HG03095 (cell line): ENCODE results near the gene FHL3.
"Not testable (repeated sequence)": the region's sequence is repeated elsewhere in the genome, so short reads cannot be mapped to it uniquely, and the experiment has no call there.

Experiments used
- ATAC-seq: cut with Tn5 transposase; IDR thresholded peaks from one replicate; pipeline ENCODE4 v1.9.1; 2021; ENCODE audit warnings: moderate library complexity; ENCODE audit not compliant: unreplicated experiment

The FHL3 gene

DNA sequence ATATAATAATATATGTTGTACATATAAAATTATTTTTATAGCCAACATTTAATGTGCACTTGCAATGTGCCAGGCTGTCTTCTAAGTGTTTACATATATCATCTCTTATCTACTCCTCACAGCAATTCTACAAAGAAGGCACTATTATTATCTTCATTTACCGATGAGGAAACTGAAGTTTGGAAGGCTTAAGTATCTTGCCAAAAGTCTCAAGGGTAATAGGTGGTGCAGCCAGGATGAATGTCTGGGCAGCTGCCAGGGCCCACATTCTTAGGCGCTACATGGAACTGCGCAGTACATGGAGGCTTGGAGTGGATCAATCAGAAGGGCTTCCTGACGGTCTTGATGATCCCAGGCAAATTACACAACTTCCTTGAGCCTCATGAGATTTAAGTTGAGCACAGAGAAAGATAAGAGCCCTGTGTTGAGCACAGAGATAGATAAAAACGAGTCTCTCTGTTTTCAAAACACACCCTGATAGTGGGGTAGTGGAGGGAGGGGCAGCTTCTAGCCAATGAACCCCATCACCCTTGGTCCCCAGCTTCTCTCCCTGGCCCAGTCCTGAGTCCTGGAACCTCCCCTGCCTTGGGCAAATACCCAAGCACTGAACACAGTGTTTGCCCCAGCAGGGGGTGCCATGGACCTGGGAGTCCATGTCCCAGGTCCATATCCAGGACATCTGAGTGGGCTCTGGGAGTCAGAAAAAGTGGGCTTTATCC lies 32.1 kb upstream of the FHL3 start:
- ATAC-seq, result no peak

DNA sequence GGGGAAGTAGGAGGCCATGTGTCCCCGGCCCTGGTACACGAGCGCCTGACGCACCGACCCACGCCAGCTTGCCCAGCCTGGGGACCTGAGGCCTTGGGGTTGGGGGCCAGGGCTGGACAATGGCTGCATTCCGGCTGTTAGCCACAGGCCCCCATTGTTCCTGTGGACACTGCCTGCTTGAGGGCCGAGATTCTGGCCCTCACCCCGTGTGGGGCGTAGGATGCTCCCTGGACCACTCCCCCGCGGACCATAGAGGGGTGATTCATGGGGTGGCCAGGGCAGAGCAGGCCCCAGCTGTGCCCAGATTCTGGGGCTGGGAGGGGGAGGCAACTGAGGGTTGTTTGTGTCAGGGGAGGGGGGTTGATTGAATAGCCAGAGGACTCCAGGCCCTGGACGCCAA lies 29.6 kb upstream of the FHL3 start:
- no peak for ATAC-seq

GRCh38 chr1:38032992-38033391 lies 27.7 kb upstream of the FHL3 start:
- ATAC-seq, result not testable (repeated sequence)

DNA sequence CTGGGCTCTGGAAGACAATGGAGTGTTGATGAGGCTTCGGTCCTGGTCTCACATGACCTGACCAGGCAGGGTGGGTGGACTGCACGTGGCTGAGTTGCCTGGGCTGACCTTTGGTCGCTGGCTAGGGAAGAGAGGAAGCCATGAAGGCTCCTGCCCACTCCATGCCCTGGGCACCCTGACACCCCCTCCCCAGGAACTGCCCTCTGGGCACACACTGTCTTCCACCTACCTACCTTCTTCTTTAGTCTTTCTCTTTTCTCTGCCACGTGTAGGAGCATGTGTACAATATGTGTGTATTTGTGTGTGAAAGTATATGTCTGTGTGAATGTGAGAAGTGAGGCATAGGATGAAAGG lies 26.2 kb upstream of the FHL3 start:
- no peak for ATAC-seq

DNA sequence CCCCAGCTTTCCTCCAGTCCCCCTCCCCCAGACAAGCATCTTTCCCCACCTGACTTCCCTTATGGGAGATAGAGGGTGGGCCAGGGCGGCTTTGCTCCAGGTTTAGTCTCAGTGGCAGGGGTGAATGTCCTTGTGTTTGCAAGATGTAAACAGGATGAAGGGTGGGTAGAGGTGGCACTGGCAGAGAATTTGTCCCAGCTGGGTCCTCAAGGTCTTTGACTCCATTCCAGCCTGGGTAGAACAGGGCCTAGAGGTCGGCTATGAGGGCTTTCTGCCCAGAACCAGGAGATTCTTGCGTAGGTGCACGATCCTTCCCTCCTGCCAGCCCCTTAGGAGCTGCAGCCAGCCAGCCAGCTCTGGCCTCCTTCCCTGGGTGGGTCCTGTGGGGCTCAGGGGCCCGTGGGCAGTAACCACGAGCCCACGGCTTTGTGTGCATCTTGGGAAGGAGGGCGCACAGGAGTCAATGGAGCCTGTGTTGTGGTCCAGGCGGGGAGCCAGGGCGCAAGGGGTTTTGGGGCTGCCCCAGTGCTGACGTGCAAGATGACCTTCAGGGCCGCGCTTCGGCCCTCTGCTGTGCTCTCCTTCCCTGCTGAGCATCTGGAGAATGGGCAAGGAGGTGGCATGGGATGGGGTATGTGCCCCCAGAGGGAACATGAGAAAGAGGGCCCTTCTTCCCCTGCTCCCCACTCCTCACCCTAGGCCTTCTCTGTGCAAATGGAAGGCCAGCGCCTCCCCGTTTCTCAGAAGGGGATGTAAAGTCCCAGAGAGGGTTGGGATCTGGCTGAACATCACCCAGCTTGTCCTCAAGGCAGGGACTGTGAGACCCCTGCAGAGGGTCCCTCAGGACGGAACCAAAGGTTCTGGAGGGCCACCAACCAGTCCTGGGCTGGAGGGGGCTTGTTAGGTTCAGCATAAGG lies 25.5 kb upstream of the FHL3 start:
- no peak for ATAC-seq

GRCh38 chr1:38029685-38030511 lies 24.6 kb upstream of the FHL3 start:
- ATAC-seq, result peak; percentile 43

DNA sequence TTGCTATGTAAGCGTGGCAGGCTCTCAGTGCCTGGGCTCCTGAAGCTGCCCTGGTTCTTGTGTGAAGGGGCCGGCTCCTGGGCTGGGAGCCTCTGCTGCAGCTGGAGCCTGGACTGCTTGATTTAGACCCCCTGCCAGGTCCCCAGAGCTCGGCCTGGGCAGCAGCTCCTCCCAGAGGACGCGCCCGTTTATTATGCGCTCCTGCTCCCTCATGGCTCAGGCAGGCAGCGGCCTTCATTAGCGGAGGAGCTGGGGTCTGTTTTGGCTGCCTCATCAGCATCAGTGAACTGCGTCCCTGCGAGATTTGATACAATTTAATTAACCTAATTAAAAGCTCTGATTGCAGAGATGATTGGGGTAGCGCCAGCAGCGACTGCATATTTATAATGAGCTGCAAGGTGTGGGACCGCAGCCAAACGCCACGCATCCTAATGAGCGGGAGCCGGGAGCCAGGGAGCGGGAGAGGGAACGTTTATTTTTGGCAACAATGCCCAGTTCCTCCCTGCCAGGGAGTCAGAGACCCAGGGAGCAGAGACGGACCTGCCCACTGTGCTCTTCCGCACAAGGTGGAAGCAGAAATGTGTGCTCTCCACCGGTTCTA lies 23.9 kb upstream of the FHL3 start:
- no peak for ATAC-seq

- no peak for ATAC-seq
These were observed 23.4 kb upstream of the FHL3 start for GRCh38 chr1:38028671-38029070.

GRCh38 chr1:38028105-38028591 lies 22.8 kb upstream of the FHL3 start:
- peak; percentile 61 for ATAC-seq

GRCh38 chr1:38027201-38028104 lies 22.1 kb upstream of the FHL3 start:
- no peak for ATAC-seq

DNA sequence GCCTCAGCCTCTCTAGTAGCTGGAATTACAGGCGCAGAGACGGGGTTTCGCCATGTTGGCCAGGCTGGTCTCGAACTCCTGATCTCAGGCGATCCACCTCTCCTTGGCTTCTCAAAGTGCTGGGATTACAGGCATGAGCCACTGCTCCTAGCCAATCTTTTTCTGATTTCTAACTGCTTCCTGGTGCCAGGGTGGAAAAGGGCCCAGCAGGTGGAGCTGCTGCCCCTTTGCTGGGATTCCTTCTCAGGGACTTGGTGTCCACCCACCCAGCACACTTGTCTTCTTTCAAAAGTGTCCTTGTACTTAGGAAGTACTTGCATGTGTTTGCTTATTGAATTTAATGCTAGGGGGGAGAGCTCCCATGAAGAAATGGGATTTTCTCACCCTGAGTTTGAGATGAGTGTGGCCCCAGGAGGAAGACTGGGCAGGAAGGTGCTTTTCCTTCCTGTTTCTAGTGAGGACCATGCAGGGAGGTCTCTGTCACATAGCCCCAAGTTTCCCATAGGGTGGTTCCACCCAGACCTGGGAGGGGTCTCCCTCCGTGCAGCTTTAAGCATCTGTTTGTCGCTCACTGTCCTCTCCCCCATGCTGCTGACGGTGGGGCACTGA lies 21.4 kb upstream of the FHL3 start:
- ATAC-seq, result no peak

GRCh38 chr1:38025664-38026063 lies 20.4 kb upstream of the FHL3 start:
- no peak for ATAC-seq

DNA sequence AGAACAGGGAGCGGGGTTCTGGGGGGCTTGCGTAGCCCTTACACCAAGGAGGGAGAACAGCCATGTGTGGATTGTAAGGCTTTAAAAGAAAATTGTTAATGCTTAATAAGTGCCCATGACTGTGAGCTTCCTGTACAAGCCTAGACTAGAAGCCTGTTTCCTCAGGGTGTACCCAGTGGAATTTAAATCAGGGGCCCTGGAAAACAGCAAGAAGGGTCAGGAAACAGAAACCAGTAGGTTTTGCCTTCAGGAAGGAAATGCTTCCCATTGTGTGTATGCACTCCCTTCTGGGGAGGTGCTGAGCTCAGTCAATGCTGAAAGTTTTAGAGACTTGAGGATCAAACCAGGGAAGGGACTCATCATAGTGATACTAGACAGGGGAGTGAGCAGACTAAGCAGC lies 19.9 kb upstream of the FHL3 start:
- ATAC-seq, result no peak

DNA sequence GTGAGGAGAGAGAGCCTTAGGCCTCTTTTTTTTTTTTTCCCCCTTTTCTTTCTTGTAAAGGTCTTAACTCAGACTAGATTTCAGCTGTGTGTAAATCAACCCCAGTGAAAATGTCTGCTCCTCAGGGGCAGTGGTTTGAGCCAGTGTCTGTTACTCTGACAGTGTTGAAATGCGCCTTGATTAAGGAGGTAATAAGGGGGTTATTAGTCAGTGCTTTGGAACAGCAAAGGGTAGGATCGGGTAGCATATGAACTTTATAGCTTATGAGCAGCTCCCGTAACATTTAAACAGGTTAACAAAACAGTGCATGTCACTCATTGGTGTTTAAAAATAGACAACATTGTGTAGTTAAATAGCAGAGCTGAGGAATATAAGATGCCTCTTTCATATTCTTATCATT lies 17.5 kb upstream of the FHL3 start:
- ATAC-seq, result no peak

GRCh38 chr1:38021969-38022368 lies 16.7 kb upstream of the FHL3 start:
- no peak for ATAC-seq

DNA sequence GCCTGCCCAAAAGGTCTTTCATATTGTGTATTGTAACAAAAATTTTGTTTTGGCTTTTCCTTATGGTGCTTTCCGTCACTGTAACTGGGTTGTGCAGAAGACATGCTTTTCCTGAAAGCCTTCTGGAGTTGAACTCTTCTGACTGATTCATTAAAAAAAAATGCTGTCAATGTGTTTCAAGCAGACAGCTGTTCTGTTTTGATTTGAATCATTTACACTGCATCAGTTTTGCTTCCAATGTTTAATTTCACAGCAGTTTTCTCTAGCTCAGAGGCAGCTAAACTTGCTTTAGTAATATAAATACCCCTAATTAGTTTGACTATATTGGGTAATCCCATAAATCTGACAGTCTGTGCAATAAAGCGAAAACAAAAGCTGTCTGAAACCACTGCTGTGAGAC lies 15.1 kb upstream of the FHL3 start:
- ATAC-seq, result no peak

- ATAC-seq, result no peak
These were observed 13.6 kb upstream of the FHL3 start for GRCh38 chr1:38018864-38019343.

GRCh38 chr1:38015978-38016725 lies 10.8 kb upstream of the FHL3 start:
- ATAC-seq, result no peak
